Vagina (tissue), 2 donors: ENCODE measurements around the gene MRPL27. TPM values are rescaled to one million over a fixed set of nuclear protein-coding genes. Genes with fewer than 3 reads are reported as not detected.
A peak's percentile ranks its signal among the peaks of the same experiment; 100 is the strongest.

ENCODE experiments used
- DNase-seq, 2 donors: peaks; one replicate each; pipeline ENCODE4 v3.0.0-alpha.2; 2017; ENCODE audit errors: extremely low spot score in 2 of 2
- H3K27ac ChIP-seq: fragments of 200-600 bp; sonication (generic); one replicate; pipeline ENCODE4 v1.5.1; 2019
- H3K27me3 ChIP-seq: fragments of 200-600 bp; sonication (generic); one replicate; pipeline ENCODE4 v1.5.1; 2019
- H3K36me3 ChIP-seq, 2 donors: fragments of 200-600 bp; sonication (generic); one replicate each; pipeline ENCODE4 v1.5.1; 2017 to 2019
- H3K4me1 ChIP-seq: fragments of 200-600 bp; sonication (generic); one replicate; pipeline ENCODE4 v1.5.1; 2019
- H3K4me3 ChIP-seq, 2 donors: fragments of 200-600 bp; sonication (generic); 1 replicate in 1 of 2; 2 replicates in 1 of 2; pipeline ENCODE4 v1.5.1; 2016 to 2019
- H3K9me3 ChIP-seq: fragments of 200-600 bp; sonication (generic); one replicate; pipeline ENCODE4 v1.5.1; 2019
- POLR2A ChIP-seq, 2 donors: fragments of 450-650 bp; IDR thresholded peaks; one replicate each; pipeline ENCODE4 v1.6.1; 2017; ENCODE audit warnings: antibody characterized with exemption in 2 of 2, mild to moderate bottlenecking in 2 of 2, moderate library complexity in 2 of 2
- POLR2AphosphoS5 ChIP-seq, 2 donors: sonication (generic); formaldehyde crosslinking; IDR thresholded peaks; one replicate each; pipeline ENCODE4 v1.9.0; 2017; ENCODE audit warnings: antibody characterized with exemption in 2 of 2, mild to moderate bottlenecking in 2 of 2, low read depth in 1 of 2; ENCODE audit not compliant: insufficient read depth in 1 of 2
- intact Hi-C: fragments of 100-400 bp; cut with DNase I; formaldehyde crosslinking; loops from one replicate; pipeline ENCODE4 v1.15.1; 2023
- total RNA-seq: library from RNA; depleted of rRNA; stranded (reverse); fragments of >200 nt; gene quantifications from one replicate; pipeline ENCODE4 v1.2.3, GENCODE V29; 2016
- TF ChIP-seq, protein P1 (sequence below), 3 experiments: fragments of 450-650 bp in 2 of 3; fragments of 200-600 bp in 1 of 3; sonication (generic) in 1 of 3; IDR thresholded peaks; one replicate each; pipeline ENCODE4 v1.5.1; 2017 to 2019; ENCODE audit warnings: antibody characterized with exemption in 3 of 3, mild to moderate bottlenecking in 2 of 3, moderate library complexity in 2 of 3

The MRPL27 gene
- total RNA-seq, 1 donor from 2014 or later, result 41.7 TPM

DNA sequence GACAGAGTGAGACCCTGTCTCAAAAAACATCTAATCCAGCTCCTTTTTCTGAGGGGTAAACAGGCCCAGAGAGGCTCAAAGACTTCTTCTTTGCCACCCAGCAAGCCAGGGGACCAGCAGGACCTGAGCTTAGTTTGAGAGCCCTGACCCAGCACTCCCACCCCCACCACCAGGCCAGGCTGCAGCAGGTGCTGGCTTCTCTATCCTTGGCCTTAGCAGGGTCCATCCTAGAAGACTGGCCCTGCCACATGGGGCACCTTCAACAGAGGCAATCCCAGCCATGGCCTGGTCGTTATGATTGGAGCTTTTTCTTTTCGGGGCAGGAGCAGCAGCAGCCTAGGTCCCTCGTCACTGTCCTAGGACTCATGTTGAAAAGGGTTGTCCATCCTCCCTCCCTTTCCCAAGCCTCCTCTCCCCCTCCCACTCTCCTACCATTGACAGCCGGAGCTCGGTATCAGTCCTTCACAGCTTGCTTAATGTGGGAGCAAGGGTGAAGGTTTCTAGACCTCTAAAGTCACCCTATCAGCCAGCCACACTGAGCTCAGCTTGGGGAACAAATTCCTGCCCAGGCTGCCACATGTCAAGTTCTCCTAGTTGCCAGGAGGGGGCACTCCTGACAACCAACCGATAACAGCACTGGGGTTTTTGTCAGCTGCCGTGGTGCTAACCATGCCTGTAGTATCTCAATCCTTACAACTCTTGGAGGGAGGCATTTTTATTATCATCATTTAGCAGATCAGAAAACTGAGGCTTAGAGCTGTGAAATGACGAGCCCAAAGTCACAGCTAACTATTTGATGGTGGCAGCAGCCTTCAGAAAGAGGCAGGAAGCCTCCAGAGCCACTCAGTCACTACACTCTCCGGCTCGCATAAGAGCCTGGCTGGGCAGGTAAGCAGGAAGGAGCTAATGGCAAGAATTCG is 11.2 kb downstream of the MRPL27 start:
- DNase-seq, result no peak
- Histone ChIP-seq H3K27ac (no peak overlapping the region), H3K27me3 (no peaks in the 10 kb centered on the region), H3K9me3 (no peaks in the 10 kb centered on the region), H3K36me3 (peaks cover 0 to 36% of the 10 kb centered on the region in 2 donors), H3K4me1 (peaks cover 18% of the 10 kb centered on the region), H3K4me3 (no peak overlapping the region)
- intact Hi-C loops, result no loop called here
- TF ChIP-seq POLR2A (IDR thresholded peaks at IDR 0.05) (no peak), POLR2AphosphoS5 (IDR thresholded peaks at IDR 0.05; ENCODE audit: insufficient read depth in 1 of 2, low read depth in 1 of 2) (no peak)
- TF ChIP-seq, protein P1, sequence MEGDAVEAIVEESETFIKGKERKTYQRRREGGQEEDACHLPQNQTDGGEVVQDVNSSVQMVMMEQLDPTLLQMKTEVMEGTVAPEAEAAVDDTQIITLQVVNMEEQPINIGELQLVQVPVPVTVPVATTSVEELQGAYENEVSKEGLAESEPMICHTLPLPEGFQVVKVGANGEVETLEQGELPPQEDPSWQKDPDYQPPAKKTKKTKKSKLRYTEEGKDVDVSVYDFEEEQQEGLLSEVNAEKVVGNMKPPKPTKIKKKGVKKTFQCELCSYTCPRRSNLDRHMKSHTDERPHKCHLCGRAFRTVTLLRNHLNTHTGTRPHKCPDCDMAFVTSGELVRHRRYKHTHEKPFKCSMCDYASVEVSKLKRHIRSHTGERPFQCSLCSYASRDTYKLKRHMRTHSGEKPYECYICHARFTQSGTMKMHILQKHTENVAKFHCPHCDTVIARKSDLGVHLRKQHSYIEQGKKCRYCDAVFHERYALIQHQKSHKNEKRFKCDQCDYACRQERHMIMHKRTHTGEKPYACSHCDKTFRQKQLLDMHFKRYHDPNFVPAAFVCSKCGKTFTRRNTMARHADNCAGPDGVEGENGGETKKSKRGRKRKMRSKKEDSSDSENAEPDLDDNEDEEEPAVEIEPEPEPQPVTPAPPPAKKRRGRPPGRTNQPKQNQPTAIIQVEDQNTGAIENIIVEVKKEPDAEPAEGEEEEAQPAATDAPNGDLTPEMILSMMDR (IDR thresholded peaks at IDR 0.05), result peak; percentile 26 to 68 (median 32)

DNA sequence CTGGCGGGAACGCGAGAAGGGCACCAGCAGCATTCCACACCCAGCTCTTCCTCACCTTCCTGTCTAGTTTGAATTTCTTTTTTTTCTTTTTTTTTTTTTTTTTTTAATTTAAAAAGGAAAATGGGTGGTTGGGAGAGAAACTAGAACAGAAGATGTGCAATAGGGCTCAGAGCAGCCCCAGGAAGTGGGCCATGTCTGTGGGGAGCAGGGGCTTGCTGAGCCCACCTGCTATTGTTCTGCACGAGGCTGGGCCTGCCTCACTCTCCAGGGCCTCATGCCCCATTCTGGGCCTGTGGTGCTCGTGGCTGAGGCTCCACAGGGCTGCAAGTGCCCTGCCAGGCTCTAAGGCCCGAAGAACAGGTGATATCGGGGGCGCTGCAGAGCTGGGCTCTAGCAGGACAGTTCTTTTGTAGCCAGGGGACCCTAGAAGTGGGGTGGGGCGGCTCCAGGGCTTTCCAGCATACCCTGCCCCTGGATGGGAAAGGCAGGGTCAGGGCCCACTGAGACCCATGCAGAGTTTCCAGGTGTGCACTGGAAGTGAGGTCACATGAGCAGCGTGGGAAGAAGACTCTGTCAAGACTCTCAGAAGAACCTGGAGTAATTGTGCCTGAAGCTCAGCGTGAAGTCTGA is 12.4 kb downstream of the MRPL27 start:
- no peaks in the 10 kb centered on the region for H3K27me3 ChIP-seq
- H3K4me3 ChIP-seq, result no peak overlapping the region
- no peak for TF ChIP-seq POLR2A (IDR thresholded peaks at IDR 0.05)
- TF ChIP-seq POLR2AphosphoS5 (IDR thresholded peaks at IDR 0.05; ENCODE audit: insufficient read depth in 1 of 2, low read depth in 1 of 2), result no peak
- TF ChIP-seq, protein P1 (IDR thresholded peaks at IDR 0.05), result no peak
- no peak for DNase-seq
- peaks cover 0 to 40% of the 10 kb centered on the region in 2 donors for H3K36me3 ChIP-seq
- no peaks in the 10 kb centered on the region for H3K9me3 ChIP-seq
- intact Hi-C loops, result no loop called here
- peaks cover 18% of the 10 kb centered on the region for H3K4me1 ChIP-seq
- no peak overlapping the region for H3K27ac ChIP-seq

DNA sequence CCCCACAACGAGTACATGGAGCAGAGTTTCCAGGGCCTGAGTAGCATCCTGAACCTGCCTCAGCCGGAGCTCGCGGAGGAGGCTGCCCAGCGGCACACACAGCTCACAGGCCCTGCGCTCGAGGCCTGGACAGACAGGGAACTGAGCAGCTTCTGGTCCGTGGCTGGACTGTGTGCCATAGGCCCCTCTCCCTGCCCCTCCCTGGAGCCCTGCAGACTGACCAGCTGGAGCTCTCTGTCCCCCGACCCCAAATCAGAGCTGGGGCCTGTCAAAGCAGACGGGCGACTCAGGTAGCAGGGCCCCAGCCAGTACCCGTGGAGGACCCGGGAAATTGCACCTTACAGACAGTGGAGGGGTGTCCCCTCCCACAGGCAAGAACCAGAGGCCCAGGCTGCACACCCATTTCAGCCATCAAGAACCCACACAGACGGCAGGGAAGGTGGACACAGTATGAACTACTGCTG is 13.0 kb downstream of the MRPL27 start:
- peaks cover 18% of the 10 kb centered on the region for H3K4me1 ChIP-seq
- no peak overlapping the region for H3K27ac ChIP-seq
- no peaks in the 10 kb centered on the region for H3K9me3 ChIP-seq
- peaks cover 0 to 43% of the 10 kb centered on the region in 2 donors for H3K36me3 ChIP-seq
- no peak for DNase-seq
- intact Hi-C loops, result loop anchor here (10.0 kb wide), 1 partner anchor 115 kb away; the partner anchor contains the start of gene RSAD1
- no peaks in the 10 kb centered on the region for H3K27me3 ChIP-seq
- TF ChIP-seq, protein P1 (IDR thresholded peaks at IDR 0.05), result no peak
- TF ChIP-seq POLR2AphosphoS5 (IDR thresholded peaks at IDR 0.05; ENCODE audit: insufficient read depth in 1 of 2, low read depth in 1 of 2), result no peak
- TF ChIP-seq POLR2A (IDR thresholded peaks at IDR 0.05), result no peak
- H3K4me3 ChIP-seq, result no peak overlapping the region

DNA sequence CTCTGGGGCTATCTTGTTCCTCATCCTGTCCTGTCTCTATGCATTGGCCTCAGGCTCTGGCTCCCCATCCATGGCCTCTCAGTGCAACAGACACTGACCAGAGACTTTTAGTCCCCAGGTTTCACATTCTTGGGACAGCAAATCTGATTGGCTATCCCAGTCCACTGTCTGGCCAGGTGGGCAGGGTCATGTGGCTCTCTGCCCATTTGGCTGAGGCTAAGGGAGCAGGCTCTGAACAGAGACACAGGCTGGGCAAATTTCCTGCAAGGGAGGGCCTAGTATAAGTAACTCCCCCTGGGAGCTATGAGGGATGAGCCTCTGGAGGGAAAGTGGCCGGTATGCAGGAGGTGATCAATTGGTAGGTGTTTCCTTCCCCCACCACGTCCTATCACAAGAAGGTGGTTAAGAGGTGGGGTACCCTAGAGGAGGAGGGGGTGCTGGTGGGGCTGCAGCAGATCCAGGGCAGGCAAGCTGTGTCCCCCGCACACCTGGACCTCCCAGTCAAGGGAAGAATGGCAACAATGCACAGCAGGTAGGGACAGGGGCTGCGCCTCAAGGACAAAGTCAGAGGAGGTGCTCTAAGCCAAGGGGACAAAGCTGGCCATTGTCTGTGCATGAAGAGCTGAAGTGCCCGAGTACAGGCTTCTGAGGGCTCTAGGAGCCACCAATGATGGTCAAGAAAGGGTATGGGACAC is 13.8 kb downstream of the MRPL27 start:
- Histone ChIP-seq H3K9me3 (no peaks in the 10 kb centered on the region), H3K4me1 (peaks cover 18% of the 10 kb centered on the region), H3K27ac (no peak overlapping the region), H3K36me3 (peaks cover 0 to 51% of the 10 kb centered on the region in 2 donors), H3K27me3 (no peaks in the 10 kb centered on the region), H3K4me3 (no peak overlapping the region)
- TF ChIP-seq, protein P1 (IDR thresholded peaks at IDR 0.05), result no peak
- TF ChIP-seq POLR2AphosphoS5 (IDR thresholded peaks at IDR 0.05; ENCODE audit: insufficient read depth in 1 of 2, low read depth in 1 of 2), result no peak
- no peak for DNase-seq
- intact Hi-C loops, result loop anchor here (10.0 kb wide), 1 partner anchor 116 kb away; the partner anchor contains the start of gene RSAD1
